ENCODE data around the gene FRMD4A. TPM values are rescaled to one million over a fixed set of nuclear protein-coding genes. Genes with fewer than 3 reads are reported as not detected.

Gene FRMD4A
- total RNA-seq, 1 experiment from 2014 or later = 7.0 TPM

DNA sequence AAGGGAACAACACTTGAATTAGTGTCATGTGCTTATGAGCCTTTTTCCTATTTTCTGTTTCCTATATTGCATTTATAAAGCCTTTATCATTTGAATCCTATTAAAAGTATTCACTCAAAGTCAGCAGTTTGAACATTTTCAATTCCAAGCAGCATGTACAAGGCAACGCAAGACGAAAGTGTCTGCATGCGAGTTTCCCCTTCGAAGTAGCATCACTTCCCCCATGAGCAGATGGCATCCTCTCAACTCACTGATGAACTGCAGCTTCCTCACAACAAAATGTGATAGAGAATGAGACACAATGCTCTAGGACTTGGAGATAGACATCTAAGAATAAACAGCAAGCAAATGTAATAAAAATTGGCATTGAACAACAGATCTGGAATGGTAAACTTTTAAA lies 473.3 kb downstream of the FRMD4A start:
- CTCF ChIA-PET = no interaction called here
- TF ChIP-seq, protein P1, sequence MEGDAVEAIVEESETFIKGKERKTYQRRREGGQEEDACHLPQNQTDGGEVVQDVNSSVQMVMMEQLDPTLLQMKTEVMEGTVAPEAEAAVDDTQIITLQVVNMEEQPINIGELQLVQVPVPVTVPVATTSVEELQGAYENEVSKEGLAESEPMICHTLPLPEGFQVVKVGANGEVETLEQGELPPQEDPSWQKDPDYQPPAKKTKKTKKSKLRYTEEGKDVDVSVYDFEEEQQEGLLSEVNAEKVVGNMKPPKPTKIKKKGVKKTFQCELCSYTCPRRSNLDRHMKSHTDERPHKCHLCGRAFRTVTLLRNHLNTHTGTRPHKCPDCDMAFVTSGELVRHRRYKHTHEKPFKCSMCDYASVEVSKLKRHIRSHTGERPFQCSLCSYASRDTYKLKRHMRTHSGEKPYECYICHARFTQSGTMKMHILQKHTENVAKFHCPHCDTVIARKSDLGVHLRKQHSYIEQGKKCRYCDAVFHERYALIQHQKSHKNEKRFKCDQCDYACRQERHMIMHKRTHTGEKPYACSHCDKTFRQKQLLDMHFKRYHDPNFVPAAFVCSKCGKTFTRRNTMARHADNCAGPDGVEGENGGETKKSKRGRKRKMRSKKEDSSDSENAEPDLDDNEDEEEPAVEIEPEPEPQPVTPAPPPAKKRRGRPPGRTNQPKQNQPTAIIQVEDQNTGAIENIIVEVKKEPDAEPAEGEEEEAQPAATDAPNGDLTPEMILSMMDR (IDR thresholded peaks at IDR 0.05; ENCODE audit: unreplicated experiment) = no peak
- Mint-ChIP-seq H3K4me3 (ENCODE audit: low read depth, unreplicated experiment) (no peak overlapping the region), H3K36me3 (ENCODE audit: insufficient read depth, unreplicated experiment) (no peaks in the 10 kb centered on the region), H3K27me3 (ENCODE audit: unreplicated experiment) (peaks cover 11% of the 10 kb centered on the region), H3K9me3 (ENCODE audit: low read depth, unreplicated experiment) (no peaks in the 10 kb centered on the region), H3K27ac (ENCODE audit: unreplicated experiment) (no peak overlapping the region), H3K4me1 (ENCODE audit: low read depth, unreplicated experiment) (no peaks in the 10 kb centered on the region)
- DNase-seq = no peak
- intact Hi-C loops (cut with micrococcal nuclease; ENCODE audit: unreplicated experiment) = no loop called here
- no TSS peak for BruUV-seq (replicated peaks)

DNA sequence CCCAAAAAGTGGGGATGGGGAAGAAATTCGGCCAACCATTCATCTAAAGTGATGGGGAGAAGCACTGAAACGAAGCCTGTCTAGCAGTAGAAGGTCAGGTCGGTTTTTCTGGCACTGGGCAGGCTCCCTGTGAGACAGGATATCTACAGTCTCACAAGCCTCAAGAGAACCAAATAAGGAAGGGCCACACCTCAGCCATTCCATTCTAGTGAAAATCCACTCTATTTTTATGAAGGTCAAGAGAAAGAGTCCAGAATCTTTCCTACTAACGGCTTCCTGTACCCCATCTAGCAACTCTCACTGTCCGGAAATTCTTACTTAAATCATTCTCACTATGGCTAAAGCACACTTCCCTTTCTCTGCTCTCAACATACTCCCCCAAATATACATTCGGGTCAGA lies 476.9 kb downstream of the FRMD4A start:
- CTCF ChIA-PET = interaction anchor here (0.7 kb wide), 1 partner anchor 706 kb away, joined by 3 read pairs; no protein-coding TSS in a partner anchor
- H3K9me3 Mint-ChIP-seq (ENCODE audit: low read depth, unreplicated experiment) = no peaks in the 10 kb centered on the region
- TF ChIP-seq, protein P1 (IDR thresholded peaks at IDR 0.05; ENCODE audit: unreplicated experiment) = no peak
- H3K27me3 Mint-ChIP-seq (ENCODE audit: unreplicated experiment) = peaks cover 11% of the 10 kb centered on the region
- H3K36me3 Mint-ChIP-seq (ENCODE audit: insufficient read depth, unreplicated experiment) = no peaks in the 10 kb centered on the region
- no peak overlapping the region for H3K4me3 Mint-ChIP-seq (ENCODE audit: low read depth, unreplicated experiment)
- H3K27ac Mint-ChIP-seq (ENCODE audit: unreplicated experiment) = no peak overlapping the region
- intact Hi-C loops (cut with micrococcal nuclease; ENCODE audit: unreplicated experiment) = no loop called here
- H3K4me1 Mint-ChIP-seq (ENCODE audit: low read depth, unreplicated experiment) = no peaks in the 10 kb centered on the region
- DNase-seq = no peak
- no TSS peak for BruUV-seq (replicated peaks)

DNA sequence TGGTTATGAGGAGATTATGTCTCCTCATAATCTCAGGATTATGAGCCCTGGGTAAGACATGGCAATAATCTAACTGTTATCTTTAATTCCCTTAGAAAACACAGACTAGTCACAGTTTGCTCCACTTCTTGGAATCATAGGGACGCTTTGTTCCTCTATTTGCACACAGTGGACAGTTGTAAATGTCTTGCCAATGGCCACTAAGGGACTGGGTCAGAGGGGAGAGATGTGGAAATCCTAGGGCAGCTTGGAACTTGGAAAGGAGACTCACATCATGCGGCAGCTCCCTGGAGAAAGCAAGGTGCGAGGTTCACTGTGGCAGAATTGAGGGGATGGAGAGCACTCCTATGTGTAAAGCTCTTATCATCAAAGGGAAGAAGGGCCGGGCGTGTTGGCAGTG lies 477.9 kb downstream of the FRMD4A start:
- Mint-ChIP-seq H3K27ac (ENCODE audit: unreplicated experiment) (no peak overlapping the region), H3K4me1 (ENCODE audit: low read depth, unreplicated experiment) (no peaks in the 10 kb centered on the region), H3K9me3 (ENCODE audit: low read depth, unreplicated experiment) (no peaks in the 10 kb centered on the region), H3K4me3 (ENCODE audit: low read depth, unreplicated experiment) (no peak overlapping the region), H3K27me3 (ENCODE audit: unreplicated experiment) (peaks cover 21% of the 10 kb centered on the region), H3K36me3 (ENCODE audit: insufficient read depth, unreplicated experiment) (no peaks in the 10 kb centered on the region)
- CTCF ChIA-PET = interaction anchor here (0.7 kb wide), 1 partner anchor 707 kb away, joined by 3 read pairs; no protein-coding TSS in a partner anchor
- DNase-seq = no peak
- TF ChIP-seq, protein P1 (IDR thresholded peaks at IDR 0.05; ENCODE audit: unreplicated experiment) = no peak
- intact Hi-C loops (cut with micrococcal nuclease; ENCODE audit: unreplicated experiment) = no loop called here
- BruUV-seq (replicated peaks) = no TSS peak

DNA sequence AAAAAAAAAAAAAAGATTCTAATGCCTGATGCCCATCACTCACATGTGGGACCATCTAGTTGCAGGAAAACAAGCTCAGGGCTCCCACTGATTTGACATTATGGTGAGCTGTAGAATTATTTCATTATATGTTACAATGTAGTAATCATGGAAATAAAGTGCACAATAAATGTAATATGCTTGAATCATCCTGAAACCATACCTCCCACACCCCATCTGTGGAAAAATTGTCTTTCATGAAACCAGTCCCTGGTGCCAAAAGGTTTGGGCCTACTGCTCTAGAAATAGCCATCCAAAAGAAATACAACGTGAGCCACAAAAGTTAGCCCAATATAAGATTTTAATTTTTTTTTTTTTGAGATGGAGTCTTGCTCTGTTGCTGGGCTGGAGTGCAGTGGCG lies 478.8 kb downstream of the FRMD4A start:
- intact Hi-C loops (cut with micrococcal nuclease; ENCODE audit: unreplicated experiment) = no loop called here
- Mint-ChIP-seq H3K27me3 (ENCODE audit: unreplicated experiment) (peaks cover 26% of the 10 kb centered on the region), H3K4me3 (ENCODE audit: low read depth, unreplicated experiment) (no peak overlapping the region), H3K27ac (ENCODE audit: unreplicated experiment) (no peak overlapping the region), H3K9me3 (ENCODE audit: low read depth, unreplicated experiment) (no peaks in the 10 kb centered on the region), H3K36me3 (ENCODE audit: insufficient read depth, unreplicated experiment) (no peaks in the 10 kb centered on the region), H3K4me1 (ENCODE audit: low read depth, unreplicated experiment) (no peaks in the 10 kb centered on the region)
- BruUV-seq (replicated peaks) = no TSS peak
- TF ChIP-seq, protein P1 (IDR thresholded peaks at IDR 0.05; ENCODE audit: unreplicated experiment) = no peak
- CTCF ChIA-PET = no interaction called here
- no peak for DNase-seq
